ENCODE data around the gene MOSMO. TPM values are rescaled to one million over a fixed set of nuclear protein-coding genes. Genes with fewer than 3 reads are reported as not detected.

The MOSMO gene
- total and polyA plus RNA-seq, 2 of the 13 experiments (the other 11 are each of a cell fraction or from before 2014, with no cell fraction given): 26.7 to 32.6 TPM

GRCh38 chr16:22007159-22007508, 777 bp upstream of the MOSMO start (continued):
- TF ChIP-seq FUBP1 (CRISPR knock-in tag; IDR thresholded peaks at IDR 0.05; ENCODE audit: borderline replicate concordance) (0 out of 2 replicates have a peak, but pooled peaks have one; percentile 68), ZBTB26 (CRISPR knock-in tag; IDR thresholded peaks at IDR 0.05; ENCODE audit: borderline replicate concordance) (no peak)

GRCh38 chr16:22008215-22009059, 526 bp downstream of the MOSMO start:
- Histone ChIP-seq H3K9ac (ENCODE audit: insufficient read depth, low read depth, low read length) (peak overlapping the region; percentile 82), H3K27me3 (ENCODE audit: control insufficient read depth in 1 of 2, insufficient read depth in 2 of 2, low read length in 2 of 2) (peaks cover 0 to 7% of the 10 kb centered on the region in 2 experiments; a peak in 1 of 5 replicates), H3K27ac (ENCODE audit: extremely low read length, insufficient read depth, low read length) (peak overlapping the region; percentile 35), H3K9me3 (ENCODE audit: low read length) (no peaks in the 10 kb centered on the region), H2AFZ (ENCODE audit: low read length) (no peak overlapping the region), H4K20me1 (ENCODE audit: insufficient read depth, low read length) (0 out of 2 replicates have a peak, but pooled peaks cover 6% of the 10 kb centered on the region), H3K4me3 (replicated peaks in 1 of 3; ENCODE audit: insufficient read depth in 1 of 3, low read depth in 2 of 3, low read length in 3 of 3) (peak overlapping the region; percentile 94 to 98 (median 96)), H3K4me1 (ENCODE audit: insufficient read depth, low read length) (peaks cover 66% of the 10 kb centered on the region), H3K36me3 (replicated peaks in 1 of 2; ENCODE audit: control insufficient read depth in 1 of 2, insufficient read depth in 2 of 2, low read length in 2 of 2) (no peaks in the 10 kb centered on the region), H3K4me2 (ENCODE audit: low read depth, low read length) (peak overlapping the region; percentile 87), H3K79me2 (ENCODE audit: insufficient read depth, low read length) (peaks cover 48% of the 10 kb centered on the region)
- ATAC-seq (peak; percentile 13), DNase-seq (ENCODE audit: low spot score) (no peak), FAIRE-seq (no peak)
- ChIA-PET CTCF (ENCODE audit: low intra/inter-chr PET ratio, low total read pairs) (no interaction called here), POLR2A (interaction anchor here (0.9 to 3.7 kb wide), 17 partner anchors 8 to 183 kb away, joined by 3 to 40 read pairs (median 6); partner anchors contain the start of gene UQCRC2)
- no TSS peak for BruUV-seq (replicated peaks)
- intact Hi-C loops (cut with micrococcal nuclease; ENCODE audit: unreplicated experiment): no loop called here
- in situ Hi-C loops (cut with HindIII; ENCODE audit: extremely low pct_ligation_motif_present, low pct_unique_long_range_greater_than_20kb): no loop called here
- 1% methylated on average over 59 of the region's 65 CpGs for WGBS (ENCODE audit: low lambda C conversion rate)
- peak; percentile 84; the same call in 1 of the 2 replicates for TF ChIP-seq ZNF816 (CRISPR knock-in tag; IDR thresholded peaks at IDR 0.05; ENCODE audit: borderline replicate concordance)
- no peak for TF ChIP-seq ZNF530 (CRISPR knock-in tag; IDR thresholded peaks at IDR 0.05; ENCODE audit: low read depth)
- TF ChIP-seq ZNF513 (CRISPR knock-in tag; conservative IDR thresholded peaks at IDR 0.05): 0 out of 2 replicates have a peak, but pooled peaks have one; percentile 20
- TF ChIP-seq ZNF564 (CRISPR knock-in tag; IDR thresholded peaks at IDR 0.05): peak; percentile 45; the same call in 1 of the 2 replicates
- no peak for TF ChIP-seq ZSCAN31 (CRISPR knock-in tag; IDR thresholded peaks at IDR 0.05; ENCODE audit: low read depth)
- TF ChIP-seq TEAD3 (CRISPR knock-in tag; optimal IDR thresholded peaks at IDR 0.05; ENCODE audit: borderline replicate concordance): no peak
- peak; percentile 35 for TF ChIP-seq HDAC1 (CRISPR knock-in tag; IDR thresholded peaks at IDR 0.05)
- TF ChIP-seq ZNF605 (CRISPR knock-in tag; IDR thresholded peaks at IDR 0.05): peak; percentile 46; the same call in 1 of the 2 replicates
- TF ChIP-seq ATF7-NPFF (CRISPR knock-in tag; IDR thresholded peaks at IDR 0.05; ENCODE audit: low read depth): 0 out of 2 replicates have a peak, but pooled peaks have one; percentile 63
- no peak for TF ChIP-seq DBP (CRISPR knock-in tag; IDR thresholded peaks at IDR 0.05; ENCODE audit: not compliant biosample characterization)
- no peak for TF ChIP-seq ZNF326 (CRISPR knock-in tag; IDR thresholded peaks at IDR 0.05; ENCODE audit: borderline replicate concordance)
- TF ChIP-seq ZNF432 (CRISPR knock-in tag; IDR thresholded peaks at IDR 0.05; ENCODE audit: borderline replicate concordance): no peak
- no peak for TF ChIP-seq NBN (conservative IDR thresholded peaks at IDR 0.05)

Data from HepG2 (cell line).